Tibial nerve (tissue), 4 donors: Measurements from ENCODE around the gene CXCR5.

ENCODE experiments used
- EP300 ChIP-seq, 2 donors: sonication (generic); formaldehyde crosslinking; IDR thresholded peaks; one replicate each; pipeline ENCODE4 v1.6.1; 2017; ENCODE audit warnings: antibody characterized with exemption in 2 of 2, mild to moderate bottlenecking in 1 of 2
- POLR2A ChIP-seq, 2 donors: fragments of 450-650 bp; IDR thresholded peaks; one replicate each; pipeline ENCODE4 v1.6.1; 2017; ENCODE audit warnings: antibody characterized with exemption in 2 of 2, mild to moderate bottlenecking in 2 of 2, moderate library complexity in 2 of 2
- TF ChIP-seq, protein P1 (sequence below), 5 experiments: fragments of 200-600 bp in 3 of 5; fragments of 450-650 bp in 2 of 5; sonication (generic) in 3 of 5; IDR thresholded peaks; one replicate each; pipeline ENCODE4 v1.5.1; 2016 to 2019; ENCODE audit warnings: antibody characterized with exemption in 5 of 5, mild to moderate bottlenecking in 3 of 5, moderate library complexity in 2 of 5

DNA sequence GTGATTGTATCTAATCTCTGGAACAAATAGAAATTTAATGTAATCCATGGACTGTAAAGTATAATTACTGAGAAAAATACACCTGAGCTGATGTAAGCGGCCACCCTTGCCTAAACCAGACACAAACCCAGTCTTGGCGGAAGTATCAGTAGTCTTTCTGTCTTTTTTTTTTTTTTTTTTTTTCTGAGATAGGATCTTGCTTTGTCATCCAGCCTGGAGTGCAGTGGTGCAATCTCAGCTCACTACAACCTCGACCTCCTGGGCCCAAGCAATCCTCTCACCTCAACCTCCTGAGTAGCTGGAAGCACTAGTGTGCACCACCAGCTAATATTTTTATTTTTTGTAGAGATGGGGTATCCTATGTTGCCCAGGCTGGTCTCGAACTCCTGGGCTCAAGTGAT, 5.5 kb upstream of the CXCR5 start:
- TF ChIP-seq EP300 (IDR thresholded peaks at IDR 0.05), result no peak
- no peak for TF ChIP-seq POLR2A (IDR thresholded peaks at IDR 0.05)
- TF ChIP-seq, protein P1, sequence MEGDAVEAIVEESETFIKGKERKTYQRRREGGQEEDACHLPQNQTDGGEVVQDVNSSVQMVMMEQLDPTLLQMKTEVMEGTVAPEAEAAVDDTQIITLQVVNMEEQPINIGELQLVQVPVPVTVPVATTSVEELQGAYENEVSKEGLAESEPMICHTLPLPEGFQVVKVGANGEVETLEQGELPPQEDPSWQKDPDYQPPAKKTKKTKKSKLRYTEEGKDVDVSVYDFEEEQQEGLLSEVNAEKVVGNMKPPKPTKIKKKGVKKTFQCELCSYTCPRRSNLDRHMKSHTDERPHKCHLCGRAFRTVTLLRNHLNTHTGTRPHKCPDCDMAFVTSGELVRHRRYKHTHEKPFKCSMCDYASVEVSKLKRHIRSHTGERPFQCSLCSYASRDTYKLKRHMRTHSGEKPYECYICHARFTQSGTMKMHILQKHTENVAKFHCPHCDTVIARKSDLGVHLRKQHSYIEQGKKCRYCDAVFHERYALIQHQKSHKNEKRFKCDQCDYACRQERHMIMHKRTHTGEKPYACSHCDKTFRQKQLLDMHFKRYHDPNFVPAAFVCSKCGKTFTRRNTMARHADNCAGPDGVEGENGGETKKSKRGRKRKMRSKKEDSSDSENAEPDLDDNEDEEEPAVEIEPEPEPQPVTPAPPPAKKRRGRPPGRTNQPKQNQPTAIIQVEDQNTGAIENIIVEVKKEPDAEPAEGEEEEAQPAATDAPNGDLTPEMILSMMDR (IDR thresholded peaks at IDR 0.05), result no peak
